CD1c-positive myeloid dendritic cell (primary cell): ENCODE data around the gene NUMA1.
A peak's percentile ranks its signal among the peaks of the same experiment; 100 is the strongest.

Source experiments
- DNase-seq: peaks from one replicate; pipeline ENCODE4 v3.0.0-alpha.2; 2016; ENCODE audit errors: extremely low spot score

The NUMA1 gene

GRCh38 chr11:72001834-72002591, 78.3 kb downstream of the NUMA1 start:
- DNase-seq = no peak

GRCh38 chr11:72001285-72001684, 79.1 kb downstream of the NUMA1 start:
- DNase-seq = no peak

GRCh38 chr11:72000202-72000867, 80.0 kb downstream of the NUMA1 start:
- no peak for DNase-seq

GRCh38 chr11:71999798-72000197, 80.5 kb downstream of the NUMA1 start:
- no peak for DNase-seq

GRCh38 chr11:71999362-71999761, 81.0 kb downstream of the NUMA1 start:
- no peak for DNase-seq

GRCh38 chr11:71998649-71999310, 81.6 kb downstream of the NUMA1 start, which contains the start of gene IL18BP:
Gene IL18BP, plus strand, starts transcription at chr11:71998909. Its CDS starts 1,076 bp downstream, at chr11:71999985.
- peak; percentile 92 for DNase-seq

GRCh38 chr11:71998061-71998460, 82.3 kb downstream of the NUMA1 start:
- DNase-seq = no peak

- no peak for DNase-seq
Measured at GRCh38 chr11:71997594-71997993, 82.7 kb downstream of the NUMA1 start.

GRCh38 chr11:71996946-71997345, 83.4 kb downstream of the NUMA1 start:
- DNase-seq = peak; percentile 96

- DNase-seq = no peak
Measured at GRCh38 chr11:71996517-71996916, 83.8 kb downstream of the NUMA1 start.

- peak; percentile 48 for DNase-seq
Measured at GRCh38 chr11:71995726-71996291, 84.5 kb downstream of the NUMA1 start.

- no peak for DNase-seq
Measured at GRCh38 chr11:71994786-71995185, 85.6 kb downstream of the NUMA1 start.

- DNase-seq = peak; percentile 55
Measured at GRCh38 chr11:71992136-71992730, 88.1 kb downstream of the NUMA1 start.

- DNase-seq = peak; percentile 96
Measured at GRCh38 chr11:71991494-71991893, 88.8 kb downstream of the NUMA1 start.

GRCh38 chr11:71990701-71991100, 89.6 kb downstream of the NUMA1 start:
- no peak for DNase-seq

GRCh38 chr11:71988050-71988449, 92.3 kb downstream of the NUMA1 start:
- DNase-seq = no peak

GRCh38 chr11:71987521-71987920, 92.8 kb downstream of the NUMA1 start:
- DNase-seq = no peak

- peak; percentile 58 for DNase-seq
Measured at GRCh38 chr11:71986131-71986530, 94.2 kb downstream of the NUMA1 start.

GRCh38 chr11:71979602-71980001, 100.7 kb downstream of the NUMA1 start:
- DNase-seq = no peak

- DNase-seq = no peak
Measured at GRCh38 chr11:71979094-71979493, 101.2 kb downstream of the NUMA1 start.

- DNase-seq = peak; percentile 81
Measured at GRCh38 chr11:71977743-71978418, 102.5 kb downstream of the NUMA1 start.
